ENCODE results near the gene PCCA. TPM values are rescaled to one million over a fixed set of nuclear protein-coding genes. Genes with fewer than 3 reads are reported as not detected.
"Not testable (repeated sequence)": the region's sequence is repeated elsewhere in the genome, so short reads cannot be mapped to it uniquely, and the experiment has no call there.

The PCCA gene
- total RNA-seq, 2 donors from 2014 or later = 7.2 to 14.6 TPM

DNA sequence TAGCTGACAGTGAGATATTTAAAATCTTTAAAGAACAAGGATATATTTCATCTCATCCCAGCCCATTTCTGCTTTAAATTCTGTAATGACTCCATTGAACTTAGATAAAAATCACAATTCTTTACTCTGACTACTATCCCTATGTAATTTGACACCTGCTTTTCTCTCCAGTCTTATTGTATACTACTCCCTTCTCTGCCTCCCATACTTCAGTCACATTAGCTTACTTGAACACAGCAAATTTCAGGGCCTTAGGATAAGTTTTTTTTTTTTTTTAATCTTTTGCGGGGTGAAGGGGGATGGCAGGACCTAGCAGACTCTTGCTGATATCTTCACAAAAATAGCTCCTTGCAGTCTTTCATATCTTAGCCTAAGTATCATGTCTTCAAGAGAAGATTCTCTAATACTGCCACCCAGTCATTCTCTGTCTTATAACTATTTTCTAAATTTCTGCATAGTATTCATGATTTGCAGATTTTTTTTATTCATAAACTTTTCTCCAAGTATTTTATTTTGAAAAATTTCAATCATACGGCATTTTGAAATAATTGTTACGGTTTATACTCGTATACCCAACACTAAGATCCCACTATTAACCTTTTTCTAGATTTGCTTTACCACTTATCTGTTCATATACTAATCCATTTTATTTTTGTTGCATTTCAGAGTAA is 151.4 kb downstream of the PCCA start:
- Mint-ChIP-seq H3K4me1 (no peaks in the 10 kb centered on the region), H3K9me3 (no peaks in the 10 kb centered on the region), H3K27me3 (no peaks in the 10 kb centered on the region), H3K27ac (no peak overlapping the region), H3K4me3 (no peak overlapping the region), H3K36me3 (ENCODE audit: low read depth) (no peaks in the 10 kb centered on the region)
- ATAC-seq (replicated peaks) = no peak

GRCh38 chr13:100244431-100244830 is 155.5 kb downstream of the PCCA start:
- Mint-ChIP-seq H3K4me1 (no peaks in the 10 kb centered on the region), H3K9me3 (peaks cover 3% of the 10 kb centered on the region), H3K36me3 (ENCODE audit: low read depth) (no peaks in the 10 kb centered on the region), H3K27me3 (no peaks in the 10 kb centered on the region), H3K27ac (no peak overlapping the region), H3K4me3 (no peak overlapping the region)
- ATAC-seq (replicated peaks) = no peak

- Mint-ChIP-seq H3K36me3 (ENCODE audit: low read depth) (no peaks in the 10 kb centered on the region), H3K9me3 (peaks cover 3% of the 10 kb centered on the region)
- no peak for ATAC-seq (replicated peaks)
These were observed 156.2 kb downstream of the PCCA start for GRCh38 chr13:100245104-100245503.

GRCh38 chr13:100247937-100248336 is 159.0 kb downstream of the PCCA start:
- Mint-ChIP-seq H3K4me3 (no peak overlapping the region), H3K27ac (no peak overlapping the region), H3K36me3 (ENCODE audit: low read depth) (no peaks in the 10 kb centered on the region), H3K9me3 (peaks cover 3% of the 10 kb centered on the region), H3K4me1 (no peaks in the 10 kb centered on the region), H3K27me3 (no peaks in the 10 kb centered on the region)
- no peak for ATAC-seq (replicated peaks)

More at GRCh38 chr13:100245104-100245503, 156.2 kb downstream of the PCCA start:
- no peak overlapping the region for H3K4me3 Mint-ChIP-seq
- no peaks in the 10 kb centered on the region for H3K27me3 Mint-ChIP-seq
- no peak overlapping the region for H3K27ac Mint-ChIP-seq
- no peaks in the 10 kb centered on the region for H3K4me1 Mint-ChIP-seq

GRCh38 chr13:100254002-100254401 is 165.1 kb downstream of the PCCA start:
- Mint-ChIP-seq H3K36me3 (ENCODE audit: low read depth) (no peaks in the 10 kb centered on the region), H3K4me1 (no peaks in the 10 kb centered on the region), H3K27me3 (no peaks in the 10 kb centered on the region), H3K27ac (no peak overlapping the region), H3K9me3 (no peaks in the 10 kb centered on the region), H3K4me3 (no peak overlapping the region)
- no peak for ATAC-seq (replicated peaks)

- H3K36me3 Mint-ChIP-seq (ENCODE audit: low read depth) = no peaks in the 10 kb centered on the region
- no peak for ATAC-seq (replicated peaks)
- H3K27ac Mint-ChIP-seq = no peak overlapping the region
- H3K4me3 Mint-ChIP-seq = no peak overlapping the region
- no peaks in the 10 kb centered on the region for H3K4me1 Mint-ChIP-seq
- H3K9me3 Mint-ChIP-seq = no peaks in the 10 kb centered on the region
- no peaks in the 10 kb centered on the region for H3K27me3 Mint-ChIP-seq
These were observed 173.5 kb downstream of the PCCA start for GRCh38 chr13:100262404-100262803.

DNA sequence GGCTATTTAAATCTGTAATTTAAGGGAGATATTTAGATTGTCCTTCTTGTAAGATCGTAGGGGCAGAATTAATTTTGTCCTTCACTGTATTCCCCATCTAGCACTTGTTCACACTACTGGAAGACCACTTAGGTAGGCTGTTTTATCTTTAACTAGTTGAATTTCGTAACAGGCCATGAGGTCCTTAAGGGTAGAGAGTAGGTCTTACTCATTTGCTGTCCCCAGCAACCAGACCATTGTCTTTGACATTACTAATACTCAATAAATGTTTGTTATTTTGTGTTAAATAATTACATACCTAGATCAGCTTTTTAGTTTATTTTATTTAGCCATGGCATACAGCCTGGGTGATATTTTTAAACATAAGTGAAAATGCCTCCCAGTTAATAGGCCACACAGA is 177.1 kb downstream of the PCCA start:
- Mint-ChIP-seq H3K27ac (no peak overlapping the region), H3K4me3 (no peak overlapping the region), H3K4me1 (no peaks in the 10 kb centered on the region), H3K36me3 (ENCODE audit: low read depth) (no peaks in the 10 kb centered on the region), H3K9me3 (no peaks in the 10 kb centered on the region), H3K27me3 (no peaks in the 10 kb centered on the region)
- no peak for ATAC-seq (replicated peaks)

- H3K27ac Mint-ChIP-seq = no peak overlapping the region
- no peaks in the 10 kb centered on the region for H3K36me3 Mint-ChIP-seq (ENCODE audit: low read depth)
- H3K4me3 Mint-ChIP-seq = no peak overlapping the region
- no peak for ATAC-seq (replicated peaks)
- no peaks in the 10 kb centered on the region for H3K27me3 Mint-ChIP-seq
- H3K4me1 Mint-ChIP-seq = no peaks in the 10 kb centered on the region
- H3K9me3 Mint-ChIP-seq = no peaks in the 10 kb centered on the region
These were observed 180.9 kb downstream of the PCCA start for GRCh38 chr13:100269837-100270236.

DNA sequence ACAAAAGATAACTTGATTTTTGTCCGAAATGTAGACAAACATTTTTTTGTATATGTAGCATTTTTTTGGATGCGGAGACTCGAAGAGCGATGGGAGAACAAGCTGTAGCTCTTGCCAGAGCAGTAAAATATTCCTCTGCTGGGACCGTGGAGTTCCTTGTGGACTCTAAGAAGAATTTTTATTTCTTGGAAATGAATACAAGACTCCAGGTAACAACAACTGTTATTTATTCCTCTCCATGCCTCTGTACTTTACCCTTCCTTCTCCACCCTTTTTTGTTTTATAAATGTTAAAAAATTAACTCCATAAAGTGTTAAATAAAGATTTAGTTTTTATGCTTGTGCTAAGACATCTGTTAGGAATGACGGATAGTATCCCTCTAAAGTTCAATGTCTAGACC is 184.2 kb downstream of the PCCA start:
- no peaks in the 10 kb centered on the region for H3K36me3 Mint-ChIP-seq (ENCODE audit: low read depth)

DNA sequence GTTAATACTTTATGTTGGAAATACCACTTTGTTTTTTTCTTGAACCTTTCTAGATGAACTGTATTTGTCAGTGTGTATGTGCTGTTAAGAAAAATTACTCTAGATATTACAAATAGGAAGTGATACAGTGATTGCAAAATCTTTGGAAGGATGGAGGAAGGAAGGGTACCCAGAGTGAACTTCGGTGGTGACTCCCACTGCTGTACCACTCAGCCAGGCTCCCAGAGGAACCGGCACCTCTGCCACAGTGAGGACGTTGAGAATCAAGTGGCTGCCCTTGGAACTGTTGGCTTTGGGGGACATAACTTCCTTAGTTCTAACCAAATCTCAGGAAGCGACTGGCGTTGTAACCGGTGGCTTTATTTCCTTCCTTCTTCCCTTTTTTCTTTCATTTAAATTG is 184.7 kb downstream of the PCCA start:
- Mint-ChIP-seq H3K27ac (no peak overlapping the region), H3K9me3 (no peaks in the 10 kb centered on the region), H3K4me3 (no peak overlapping the region), H3K27me3 (no peaks in the 10 kb centered on the region), H3K4me1 (no peaks in the 10 kb centered on the region), H3K36me3 (ENCODE audit: low read depth) (no peaks in the 10 kb centered on the region)
- ATAC-seq (replicated peaks) = no peak

More for the DNA sequence above, 184.2 kb downstream of the PCCA start:
- Mint-ChIP-seq H3K4me1 (no peaks in the 10 kb centered on the region), H3K27me3 (no peaks in the 10 kb centered on the region), H3K27ac (no peak overlapping the region), H3K9me3 (no peaks in the 10 kb centered on the region), H3K4me3 (no peak overlapping the region)
- ATAC-seq (replicated peaks) = no peak

GRCh38 chr13:100274942-100275506 is 186.1 kb downstream of the PCCA start:
- no peak for ATAC-seq (replicated peaks)
- H3K4me3 Mint-ChIP-seq = no peak overlapping the region
- H3K27ac Mint-ChIP-seq = no peak overlapping the region
- no peaks in the 10 kb centered on the region for H3K27me3 Mint-ChIP-seq
- H3K4me1 Mint-ChIP-seq = no peaks in the 10 kb centered on the region
- no peaks in the 10 kb centered on the region for H3K36me3 Mint-ChIP-seq (ENCODE audit: low read depth)
- no peaks in the 10 kb centered on the region for H3K9me3 Mint-ChIP-seq

DNA sequence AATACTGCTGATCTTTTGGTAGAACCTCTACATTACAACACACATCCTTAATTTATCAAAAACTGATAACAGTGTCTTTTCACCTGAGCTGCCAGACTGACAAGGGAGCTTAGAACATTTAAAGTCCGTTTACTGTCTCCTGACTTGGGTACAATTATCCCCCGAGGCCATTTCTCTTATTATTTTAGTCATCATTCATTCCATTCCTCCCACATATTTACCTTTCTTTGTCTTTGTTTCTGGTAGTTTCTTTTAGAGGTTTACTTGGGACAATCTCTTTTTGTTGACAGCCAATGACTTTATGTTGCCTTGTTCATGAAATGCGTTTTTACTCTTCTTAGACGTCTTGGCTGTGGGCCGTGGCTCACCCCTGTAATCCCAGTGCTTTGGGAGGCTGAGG is 186.9 kb downstream of the PCCA start:
- Mint-ChIP-seq H3K36me3 (ENCODE audit: low read depth) (peaks cover 3% of the 10 kb centered on the region), H3K4me3 (no peak overlapping the region), H3K27me3 (no peaks in the 10 kb centered on the region), H3K4me1 (no peaks in the 10 kb centered on the region), H3K9me3 (no peaks in the 10 kb centered on the region), H3K27ac (no peak overlapping the region)
- ATAC-seq (replicated peaks) = no peak

DNA sequence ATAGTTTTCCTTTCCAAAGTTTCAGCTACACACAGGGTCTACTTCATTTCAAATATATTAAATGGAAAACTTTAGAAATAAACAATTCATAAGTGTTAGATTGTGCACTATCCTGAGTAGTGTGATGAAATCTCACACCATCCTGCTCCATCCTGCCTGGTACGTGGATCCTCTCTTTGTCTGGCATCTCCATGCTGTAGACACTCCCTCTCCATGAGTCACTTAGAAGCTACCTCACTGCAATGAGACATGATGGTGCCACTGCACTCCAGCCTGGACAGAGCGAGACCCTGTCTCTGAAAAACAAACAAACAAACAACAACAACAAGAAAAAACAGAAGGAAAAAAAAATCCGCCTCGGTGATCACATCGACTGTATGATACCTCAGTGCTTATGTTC is 191.8 kb downstream of the PCCA start:
- Mint-ChIP-seq H3K4me1 (no peaks in the 10 kb centered on the region), H3K27ac (no peak overlapping the region), H3K27me3 (no peaks in the 10 kb centered on the region), H3K36me3 (ENCODE audit: low read depth) (peaks cover 6% of the 10 kb centered on the region), H3K9me3 (no peaks in the 10 kb centered on the region), H3K4me3 (no peak overlapping the region)
- ATAC-seq (replicated peaks) = no peak

- not testable (repeated sequence) for H3K4me3 Mint-ChIP-seq; H3K27ac Mint-ChIP-seq; H3K27me3 Mint-ChIP-seq; H3K9me3 Mint-ChIP-seq; H3K36me3 Mint-ChIP-seq (ENCODE audit: low read depth); ATAC-seq (replicated peaks); H3K4me1 Mint-ChIP-seq
These were observed 193.4 kb downstream of the PCCA start for GRCh38 chr13:100282306-100282705.

- H3K27ac Mint-ChIP-seq = no peak overlapping the region
- H3K27me3 Mint-ChIP-seq = no peaks in the 10 kb centered on the region
- no peaks in the 10 kb centered on the region for H3K36me3 Mint-ChIP-seq (ENCODE audit: low read depth)
- H3K4me3 Mint-ChIP-seq = no peak overlapping the region
- no peaks in the 10 kb centered on the region for H3K4me1 Mint-ChIP-seq
- no peaks in the 10 kb centered on the region for H3K9me3 Mint-ChIP-seq
- ATAC-seq (replicated peaks) = no peak
These were observed 201.4 kb downstream of the PCCA start for GRCh38 chr13:100290165-100290801.
